ENCODE results near the gene ELP4.

The ELP4 gene

GRCh38 chr11:31782257-31782656, 272.7 kb downstream of the ELP4 start:
- no peak for DNase-seq

GRCh38 chr11:31783252-31783651, 273.7 kb downstream of the ELP4 start:
- DNase-seq: no peak

GRCh38 chr11:31784611-31785010, 275.0 kb downstream of the ELP4 start:
- no peak for DNase-seq

GRCh38 chr11:31786996-31787685, 277.6 kb downstream of the ELP4 start:
- DNase-seq: no peak

- DNase-seq: no peak
Observed at GRCh38 chr11:31788085-31788484, 278.5 kb downstream of the ELP4 start.

- no peak for DNase-seq
Observed at GRCh38 chr11:31790649-31791048, 281.1 kb downstream of the ELP4 start.

GRCh38 chr11:31792036-31792435, 282.5 kb downstream of the ELP4 start:
- no peak for DNase-seq

GRCh38 chr11:31792456-31792855, 282.9 kb downstream of the ELP4 start:
- no peak for DNase-seq

GRCh38 chr11:31793264-31793663, 283.7 kb downstream of the ELP4 start:
- DNase-seq: no peak

GRCh38 chr11:31794548-31794947, 285.0 kb downstream of the ELP4 start:
- DNase-seq: no peak

GRCh38 chr11:31795706-31796498, 286.3 kb downstream of the ELP4 start:
- no peak for DNase-seq

GRCh38 chr11:31796499-31797189, 287.1 kb downstream of the ELP4 start:
- no peak for DNase-seq

GRCh38 chr11:31797190-31798056, 287.9 kb downstream of the ELP4 start:
- DNase-seq: no peak

GRCh38 chr11:31798057-31798553, 288.5 kb downstream of the ELP4 start:
- DNase-seq: no peak

- no peak for DNase-seq
Observed at GRCh38 chr11:31798554-31799434, 289.2 kb downstream of the ELP4 start.

- DNase-seq: no peak
Observed at GRCh38 chr11:31799435-31800397, 290.1 kb downstream of the ELP4 start.

GRCh38 chr11:31800398-31801265, 291.1 kb downstream of the ELP4 start:
- no peak for DNase-seq

- DNase-seq: no peak
Observed at GRCh38 chr11:31801298-31801702, 291.7 kb downstream of the ELP4 start.

GRCh38 chr11:31802000-31802551, 292.5 kb downstream of the ELP4 start:
- DNase-seq: no peak
